Measurements from ENCODE around the gene PTPRA. TPM values are rescaled to one million over a fixed set of nuclear protein-coding genes. Genes with fewer than 3 reads are reported as not detected.
A peak's percentile ranks its signal among the peaks of the same experiment; 100 is the strongest.

The PTPRA gene
- total and polyA plus RNA-seq, 10 of the 15 experiments (the other 5 are each of a cell fraction or from before 2014, with no cell fraction given) = 3.9 to 62.1 (median 34.6) TPM

DNA sequence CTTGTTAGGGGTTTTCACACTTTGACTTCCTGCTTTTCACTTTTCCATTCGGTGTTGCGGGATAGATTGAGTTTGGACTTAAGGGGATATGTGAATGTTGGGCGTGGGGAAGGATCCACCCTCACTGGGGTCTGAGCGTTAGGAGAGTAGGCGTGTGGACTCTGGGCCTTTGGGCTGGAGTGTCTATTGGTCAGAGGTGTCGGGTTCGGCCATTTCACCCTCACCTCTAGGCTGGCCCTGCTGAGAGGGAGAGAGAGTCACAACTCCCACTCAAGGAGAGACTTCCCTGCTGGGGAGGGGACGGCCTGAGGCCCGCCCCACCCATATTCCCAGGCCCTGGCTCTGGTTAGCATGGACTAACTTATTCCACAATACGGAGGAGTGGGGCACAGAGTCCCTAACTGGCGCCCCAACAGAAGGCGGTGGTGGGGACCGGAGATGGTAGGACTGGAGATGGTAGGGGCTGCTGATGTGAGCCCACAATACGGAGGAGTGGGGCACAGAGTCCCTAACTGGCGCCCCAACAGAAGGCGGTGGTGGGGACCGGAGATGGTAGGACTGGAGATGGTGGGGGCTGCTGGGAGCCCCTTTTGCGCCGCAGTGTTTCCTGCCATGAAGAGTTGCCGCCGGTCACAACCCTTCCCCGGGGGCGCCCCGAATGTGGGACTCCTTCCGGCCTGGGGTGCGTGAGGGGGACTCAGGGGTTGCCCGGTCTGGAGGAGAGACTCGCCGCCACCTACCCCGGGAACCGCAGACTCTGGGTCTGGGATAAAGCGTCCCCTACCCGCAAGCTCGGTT lies 1.4 kb upstream of the PTPRA start:
- ATAC-seq = no peak; the same call in 2 of the 3 replicates
- no peaks in the 10 kb centered on the region for H3K27me3 ChIP-seq (replicated peaks in 1 of 2; ENCODE audit: control insufficient read depth in 2 of 2, insufficient read depth in 2 of 2, low read length in 1 of 2)

DNA sequence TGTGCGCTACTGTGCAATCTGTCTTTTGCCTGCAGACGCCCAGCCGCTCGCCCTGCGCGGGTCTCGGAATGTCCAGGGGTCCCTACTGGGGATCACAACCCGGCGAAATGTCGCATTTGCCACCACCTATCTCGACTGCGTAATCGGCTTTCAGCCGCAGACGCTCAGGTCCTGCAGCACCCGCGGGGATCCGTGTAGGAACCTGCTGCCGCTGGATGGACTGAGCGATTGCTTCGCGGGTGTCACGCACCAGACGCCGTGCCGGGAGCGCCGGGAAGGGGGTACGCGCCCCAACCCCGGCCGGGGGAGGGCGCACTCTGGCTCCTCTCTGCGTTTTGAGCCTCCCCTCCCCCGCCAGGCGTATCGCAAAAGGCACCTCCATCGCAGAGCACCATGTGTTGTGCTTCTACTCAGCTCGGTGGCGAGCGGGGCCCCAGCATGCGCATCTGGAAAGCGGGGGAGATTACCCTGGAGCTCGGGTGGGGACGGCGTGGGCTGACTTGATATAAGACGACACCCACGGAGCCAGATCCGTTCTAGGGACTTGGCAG lies 747 bp upstream of the PTPRA start:
- H3K36me3 ChIP-seq (ENCODE audit: control insufficient read depth in 2 of 2, insufficient read depth in 2 of 2, low read length in 1 of 2) = no peaks in the 10 kb centered on the region
- peak overlapping the region; percentile 100 for H3K4me2 ChIP-seq (ENCODE audit: control insufficient read depth, insufficient read depth)
- RAD21 ChIA-PET (ENCODE audit: unreplicated experiment) = interaction anchor here (0.6 to 1.4 kb wide), 5 partner anchors 29 to 402 kb away, joined by 3 to 8 read pairs (median 3); no protein-coding TSS in a partner anchor
- CTCF ChIA-PET = interaction anchor here (1.7 to 2.1 kb wide), 2 partner anchors 128 kb away, joined by 6 to 8 read pairs; no protein-coding TSS in a partner anchor
- peak; percentile 20 for DNase-seq (ENCODE audit: low read depth, low spot score)
- H3K4me1 ChIP-seq (ENCODE audit: control insufficient read depth, insufficient read depth, low read length) = peaks cover 13% of the 10 kb centered on the region
- peak overlapping the region; percentile 85 for H3K9ac ChIP-seq (ENCODE audit: control insufficient read depth, insufficient read depth, low read length)
- WGBS (ENCODE audit: insufficient coverage, insufficient replicate concordance, low lambda C conversion rate, missing lambda C conversion rate) = under 1% methylated on average over 48 of the region's 49 CpGs
- H3K4me3 ChIP-seq = peak overlapping the region; percentile 68
- in situ Hi-C loops (cut with MboI) (no loop called here), intact Hi-C loops (cut with micrococcal nuclease; ENCODE audit: unreplicated experiment) (loop anchor here (5.0 kb wide), 2 partner anchors 110 to 130 kb away; no protein-coding TSS in a partner anchor)
- H4K20me1 ChIP-seq (ENCODE audit: control insufficient read depth, insufficient read depth) = no peaks in the 10 kb centered on the region
- no peaks in the 10 kb centered on the region for H3K9me3 ChIP-seq (replicated peaks; ENCODE audit: control insufficient read depth, insufficient read depth, low read length)
- H3K79me2 ChIP-seq (ENCODE audit: control insufficient read depth, insufficient read depth, low read length) = peaks cover 41% of the 10 kb centered on the region
- no peak for FAIRE-seq
- peak overlapping the region; percentile 52 for H2AFZ ChIP-seq (ENCODE audit: control insufficient read depth, low read depth, low read length)
- peak; percentile 59 for ATAC-seq
- no peaks in the 10 kb centered on the region for H3K27me3 ChIP-seq (replicated peaks in 1 of 2; ENCODE audit: control insufficient read depth in 2 of 2, insufficient read depth in 2 of 2, low read length in 1 of 2)
- TSS peak; percentile 91 for BruUV-seq (replicated peaks)
- H3K27ac ChIP-seq (ENCODE audit: control insufficient read depth, insufficient read depth) = peak overlapping the region; percentile 76
- SMC1A ChIA-PET (ENCODE audit: uncharacterized antibody, unreplicated experiment) = interaction anchor here (1.4 kb wide), 1 partner anchor 51 kb away, joined by 3 read pairs; no protein-coding TSS in a partner anchor
- POLR2A ChIA-PET = interaction anchor here (0.6 to 1.4 kb wide), 7 partner anchors 11 to 1249 kb away, joined by 3 to 7 read pairs (median 3); partner anchors contain the start of gene IDH3B
- TF ChIP-seq KDM1A (IDR thresholded peaks at IDR 0.05; ENCODE audit: borderline replicate concordance) (no peak), PAX5 (IDR thresholded peaks at IDR 0.05; ENCODE audit: borderline replicate concordance, low read depth, low read length) (no peak), CBX3 (IDR thresholded peaks at IDR 0.05; ENCODE audit: borderline replicate concordance, low read depth) (no peak), NBN (IDR thresholded peaks at IDR 0.05) (0 out of 2 replicates have a peak, but pooled peaks have one; percentile 53), SIN3A (IDR thresholded peaks at IDR 0.05; ENCODE audit: low read depth, low read length) (0 out of 2 replicates have a peak, but pooled peaks have one; percentile 28)
- TF ChIP-seq, protein P1, sequence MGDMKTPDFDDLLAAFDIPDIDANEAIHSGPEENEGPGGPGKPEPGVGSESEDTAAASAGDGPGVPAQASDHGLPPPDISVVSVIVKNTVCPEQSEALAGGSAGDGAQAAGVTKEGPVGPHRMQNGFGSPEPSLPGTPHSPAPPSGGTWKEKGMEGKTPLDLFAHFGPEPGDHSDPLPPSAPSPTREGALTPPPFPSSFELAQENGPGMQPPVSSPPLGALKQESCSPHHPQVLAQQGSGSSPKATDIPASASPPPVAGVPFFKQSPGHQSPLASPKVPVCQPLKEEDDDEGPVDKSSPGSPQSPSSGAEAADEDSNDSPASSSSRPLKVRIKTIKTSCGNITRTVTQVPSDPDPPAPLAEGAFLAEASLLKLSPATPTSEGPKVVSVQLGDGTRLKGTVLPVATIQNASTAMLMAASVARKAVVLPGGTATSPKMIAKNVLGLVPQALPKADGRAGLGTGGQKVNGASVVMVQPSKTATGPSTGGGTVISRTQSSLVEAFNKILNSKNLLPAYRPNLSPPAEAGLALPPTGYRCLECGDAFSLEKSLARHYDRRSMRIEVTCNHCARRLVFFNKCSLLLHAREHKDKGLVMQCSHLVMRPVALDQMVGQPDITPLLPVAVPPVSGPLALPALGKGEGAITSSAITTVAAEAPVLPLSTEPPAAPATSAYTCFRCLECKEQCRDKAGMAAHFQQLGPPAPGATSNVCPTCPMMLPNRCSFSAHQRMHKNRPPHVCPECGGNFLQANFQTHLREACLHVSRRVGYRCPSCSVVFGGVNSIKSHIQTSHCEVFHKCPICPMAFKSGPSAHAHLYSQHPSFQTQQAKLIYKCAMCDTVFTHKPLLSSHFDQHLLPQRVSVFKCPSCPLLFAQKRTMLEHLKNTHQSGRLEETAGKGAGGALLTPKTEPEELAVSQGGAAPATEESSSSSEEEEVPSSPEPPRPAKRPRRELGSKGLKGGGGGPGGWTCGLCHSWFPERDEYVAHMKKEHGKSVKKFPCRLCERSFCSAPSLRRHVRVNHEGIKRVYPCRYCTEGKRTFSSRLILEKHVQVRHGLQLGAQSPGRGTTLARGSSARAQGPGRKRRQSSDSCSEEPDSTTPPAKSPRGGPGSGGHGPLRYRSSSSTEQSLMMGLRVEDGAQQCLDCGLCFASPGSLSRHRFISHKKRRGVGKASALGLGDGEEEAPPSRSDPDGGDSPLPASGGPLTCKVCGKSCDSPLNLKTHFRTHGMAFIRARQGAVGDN (IDR thresholded peaks at IDR 0.05) = no peak
- TF ChIP-seq, protein P2, sequence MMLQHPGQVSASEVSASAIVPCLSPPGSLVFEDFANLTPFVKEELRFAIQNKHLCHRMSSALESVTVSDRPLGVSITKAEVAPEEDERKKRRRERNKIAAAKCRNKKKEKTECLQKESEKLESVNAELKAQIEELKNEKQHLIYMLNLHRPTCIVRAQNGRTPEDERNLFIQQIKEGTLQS (IDR thresholded peaks at IDR 0.05; ENCODE audit: borderline replicate concordance, extremely low read depth, low read depth, low read length) = no peak

More for the DNA sequence above, 1.4 kb upstream of the PTPRA start:
- ChIA-PET POLR2A (interaction anchor here (0.6 to 1.4 kb wide), 2 partner anchors 12 to 89 kb away, joined by 6 to 7 read pairs; no protein-coding TSS in a partner anchor), CTCF (interaction anchor here (1.1 to 2.1 kb wide), 2 partner anchors 16 to 129 kb away, joined by 3 to 6 read pairs; no protein-coding TSS in a partner anchor), SMC1A (ENCODE audit: uncharacterized antibody, unreplicated experiment) (interaction anchor here (1.4 kb wide), 1 partner anchor 52 kb away, joined by 3 read pairs; no protein-coding TSS in a partner anchor), RAD21 (ENCODE audit: unreplicated experiment) (interaction anchor here (1.0 to 1.4 kb wide), 4 partner anchors 129 to 140 kb away, joined by 3 to 8 read pairs (median 3); no protein-coding TSS in a partner anchor)
- in situ Hi-C loops (cut with MboI) = no loop called here
- Histone ChIP-seq H3K9ac (ENCODE audit: control insufficient read depth, insufficient read depth, low read length) (peak overlapping the region; percentile 85), H3K36me3 (ENCODE audit: control insufficient read depth in 2 of 2, insufficient read depth in 2 of 2, low read length in 1 of 2) (no peaks in the 10 kb centered on the region; a peak in 2 of 4 replicates), H3K9me3 (replicated peaks; ENCODE audit: control insufficient read depth, insufficient read depth, low read length) (no peaks in the 10 kb centered on the region), H3K79me2 (ENCODE audit: control insufficient read depth, insufficient read depth, low read length) (peaks cover 34% of the 10 kb centered on the region), H3K4me3 (peak overlapping the region; percentile 68), H3K27ac (ENCODE audit: control insufficient read depth, insufficient read depth) (peak overlapping the region; percentile 76; the same call in 1 of the 2 replicates), H3K4me2 (ENCODE audit: control insufficient read depth, insufficient read depth) (peak overlapping the region; percentile 100), H2AFZ (ENCODE audit: control insufficient read depth, low read depth, low read length) (peak overlapping the region; percentile 52), H3K4me1 (ENCODE audit: control insufficient read depth, insufficient read depth, low read length) (peaks cover 10% of the 10 kb centered on the region), H4K20me1 (ENCODE audit: control insufficient read depth, insufficient read depth) (no peaks in the 10 kb centered on the region)
- FAIRE-seq (no peak), DNase-seq (ENCODE audit: low read depth, low spot score) (no peak)
- no TSS peak for BruUV-seq (replicated peaks)
- intact Hi-C loops (cut with micrococcal nuclease; ENCODE audit: unreplicated experiment) = loop anchor here (5.0 kb wide), 2 partner anchors 110 to 130 kb away; no protein-coding TSS in a partner anchor
- 37% methylated on average over 34 of the region's 34 CpGs for WGBS (ENCODE audit: insufficient coverage, insufficient replicate concordance, low lambda C conversion rate, missing lambda C conversion rate)
- TF ChIP-seq RUNX3 (IDR thresholded peaks at IDR 0.05; ENCODE audit: low read length) (peak; percentile 40), EED (IDR thresholded peaks at IDR 0.05; ENCODE audit: low read depth) (0 out of 2 replicates have a peak, but pooled peaks have one; percentile 9), ZNF24 (IDR thresholded peaks at IDR 0.05) (no peak), RCOR1 (conservative IDR thresholded peaks at IDR 0.05; ENCODE audit: low read depth, low read length) (no peak), SPI1 (IDR thresholded peaks at IDR 0.05; ENCODE audit: borderline replicate concordance, insufficient read depth, low read depth, low read length) (no peak)
